ENCODE data around the gene MRPL22. TPM values are rescaled to one million over a fixed set of nuclear protein-coding genes. Genes with fewer than 3 reads are reported as not detected.

Gene MRPL22
- total and polyA plus RNA-seq, 2 of the 13 experiments (the other 11 are each of a cell fraction or from before 2014, with no cell fraction given): 66.8 to 84.8 TPM

- Histone ChIP-seq H3K27me3 (ENCODE audit: control insufficient read depth in 1 of 2, insufficient read depth in 2 of 2, low read length in 2 of 2) (no peaks in the 10 kb centered on the region), H3K4me2 (ENCODE audit: low read depth, low read length) (no peak overlapping the region), H3K4me1 (ENCODE audit: insufficient read depth, low read length) (no peaks in the 10 kb centered on the region), H3K27ac (ENCODE audit: extremely low read length, insufficient read depth, low read length) (no peak overlapping the region), H3K9ac (ENCODE audit: insufficient read depth, low read depth, low read length) (no peak overlapping the region), H2AFZ (ENCODE audit: low read length) (no peak overlapping the region), H3K36me3 (replicated peaks in 1 of 2; ENCODE audit: control insufficient read depth in 1 of 2, insufficient read depth in 2 of 2, low read length in 2 of 2) (peaks cover 34 to 86% of the 10 kb centered on the region in 2 experiments), H3K79me2 (ENCODE audit: insufficient read depth, low read length) (no peaks in the 10 kb centered on the region), H3K4me3 (replicated peaks in 1 of 3; ENCODE audit: insufficient read depth in 1 of 3, low read depth in 2 of 3, low read length in 3 of 3) (no peak overlapping the region), H4K20me1 (ENCODE audit: insufficient read depth, low read length) (no peaks in the 10 kb centered on the region), H3K9me3 (ENCODE audit: low read length) (no peaks in the 10 kb centered on the region)
- ChIA-PET POLR2A (no interaction called here), CTCF (ENCODE audit: low intra/inter-chr PET ratio, low total read pairs) (no interaction called here)
- in situ Hi-C loops (cut with HindIII; ENCODE audit: extremely low pct_ligation_motif_present, low pct_unique_long_range_greater_than_20kb): no loop called here
- no peak for ATAC-seq
- TF ChIP-seq RFX3 (CRISPR knock-in tag; IDR thresholded peaks at IDR 0.05): no peak
- no peak for TF ChIP-seq RARA (CRISPR knock-in tag; IDR thresholded peaks at IDR 0.05)
- no peak for TF ChIP-seq POLR2AphosphoS2 (IDR thresholded peaks at IDR 0.05; ENCODE audit: low read depth, low read length)
- TF ChIP-seq PITX1 (CRISPR knock-in tag; IDR thresholded peaks at IDR 0.05): no peak
- TF ChIP-seq ZNF572 (CRISPR knock-in tag; IDR thresholded peaks at IDR 0.05): no peak
- TF ChIP-seq CEBPZ (IDR thresholded peaks at IDR 0.05; ENCODE audit: low read length): no peak
- TF ChIP-seq PCBP1 (IDR thresholded peaks at IDR 0.05; ENCODE audit: borderline replicate concordance, low read depth, low read length): no peak
- TF ChIP-seq SOX6 (IDR thresholded peaks at IDR 0.05): no peak
- no peak for TF ChIP-seq SOX6 (CRISPR knock-in tag; IDR thresholded peaks at IDR 0.05)
- TF ChIP-seq CREBL2 (CRISPR knock-in tag; IDR thresholded peaks at IDR 0.05; ENCODE audit: borderline replicate concordance): no peak
- TF ChIP-seq EEA1 (CRISPR knock-in tag; IDR thresholded peaks at IDR 0.05; ENCODE audit: borderline replicate concordance): no peak
- no peak for TF ChIP-seq ZSCAN5A (CRISPR knock-in tag; IDR thresholded peaks at IDR 0.05; ENCODE audit: borderline replicate concordance)
- TF ChIP-seq ZNF10 (CRISPR knock-in tag; IDR thresholded peaks at IDR 0.05; ENCODE audit: borderline replicate concordance, low read depth): no peak
- TF ChIP-seq ZC3H4 (CRISPR knock-in tag; IDR thresholded peaks at IDR 0.05; ENCODE audit: borderline replicate concordance): no peak
- no peak for TF ChIP-seq HNF1B (CRISPR knock-in tag; IDR thresholded peaks at IDR 0.05)
- no TSS peak for BruUV-seq (replicated peaks)
- no peak for FAIRE-seq
- intact Hi-C loops (cut with micrococcal nuclease; ENCODE audit: unreplicated experiment): no loop called here
- DNase-seq (ENCODE audit: low spot score): no peak
Measured at GRCh38 chr5:154896562-154897165, 44.2 kb upstream of the MRPL22 start.
